Liver (tissue), 3 donors: ENCODE results near the gene MAP3K8.

Experiments used
- ATF3 ChIP-seq: IDR thresholded peaks from 2 replicates; pipeline ENCODE4 v1.6.1; 2016; ENCODE audit warnings: antibody characterized with exemption
- CTCF ChIP-seq: fragments of 150-350 bp; IDR thresholded peaks from 2 replicates; pipeline ENCODE4 v1.5.1; 2017; ENCODE audit warnings: improper control_type of control experiment, low read depth, low read length; ENCODE audit not compliant: missing input control
- EGR1 ChIP-seq, 2 donors: IDR thresholded peaks; 2 replicates each; pipeline ENCODE4 v1.6.1; 2016 to 2018; ENCODE audit warnings: antibody characterized with exemption in 2 of 2, low read depth in 2 of 2
- FOXA1 ChIP-seq: IDR thresholded peaks from 2 replicates; pipeline ENCODE4 v1.6.1; 2016; ENCODE audit warnings: antibody characterized with exemption
- JUND ChIP-seq, 2 donors: IDR thresholded peaks; 2 replicates each; pipeline ENCODE4 v1.6.1; 2016; ENCODE audit warnings: antibody characterized with exemption in 2 of 2
- MAX ChIP-seq: IDR thresholded peaks from 2 replicates; pipeline ENCODE4 v1.6.1; 2016; ENCODE audit warnings: antibody characterized with exemption
- RAD21 ChIP-seq, 2 donors: IDR thresholded peaks; 2 replicates each; pipeline ENCODE4 v1.6.1; 2016; ENCODE audit warnings: antibody characterized with exemption in 2 of 2, mild to moderate bottlenecking in 2 of 2
- REST ChIP-seq: IDR thresholded peaks from 2 replicates; pipeline ENCODE4 v1.6.1; 2016; ENCODE audit warnings: antibody characterized with exemption, mild to moderate bottlenecking
- SP1 ChIP-seq: IDR thresholded peaks from 2 replicates; pipeline ENCODE4 v1.6.1; 2018; ENCODE audit warnings: antibody characterized with exemption, mild to moderate bottlenecking
- TAF1 ChIP-seq: conservative IDR thresholded peaks from 2 replicates; pipeline ENCODE4 v1.6.1; 2016; ENCODE audit warnings: antibody characterized with exemption, mild to moderate bottlenecking
- ZBTB33 ChIP-seq: IDR thresholded peaks from 2 replicates; pipeline ENCODE4 v1.6.1; 2016; ENCODE audit warnings: antibody characterized with exemption
- donor health status: healthy.
- donor health status: healthy.

GRCh38 chr10:30392564-30392990 lies 41.4 kb upstream of the MAP3K8 start:
- TF ChIP-seq CTCF (peak; percentile 88), REST (no peak), RAD21 (IDR thresholded peaks at IDR 0.05) (peak; percentile 92 to 97), TAF1 (no peak), MAX (no peak), EGR1 (IDR thresholded peaks at IDR 0.05; ENCODE audit: low read depth in 2 of 2) (no peak), SP1 (no peak), ATF3 (no peak), FOXA1 (no peak), ZBTB33 (no peak), JUND (IDR thresholded peaks at IDR 0.05) (no peak)
